ENCODE data around the gene TIPIN. TPM values are rescaled to one million over a fixed set of nuclear protein-coding genes. Genes with fewer than 3 reads are reported as not detected.
"Not testable (repeated sequence)": the region's sequence is repeated elsewhere in the genome, so short reads cannot be mapped to it uniquely, and the experiment has no call there.

Gene TIPIN
- total RNA-seq, 1 experiment from 2014 or later = 37.9 TPM

DNA sequence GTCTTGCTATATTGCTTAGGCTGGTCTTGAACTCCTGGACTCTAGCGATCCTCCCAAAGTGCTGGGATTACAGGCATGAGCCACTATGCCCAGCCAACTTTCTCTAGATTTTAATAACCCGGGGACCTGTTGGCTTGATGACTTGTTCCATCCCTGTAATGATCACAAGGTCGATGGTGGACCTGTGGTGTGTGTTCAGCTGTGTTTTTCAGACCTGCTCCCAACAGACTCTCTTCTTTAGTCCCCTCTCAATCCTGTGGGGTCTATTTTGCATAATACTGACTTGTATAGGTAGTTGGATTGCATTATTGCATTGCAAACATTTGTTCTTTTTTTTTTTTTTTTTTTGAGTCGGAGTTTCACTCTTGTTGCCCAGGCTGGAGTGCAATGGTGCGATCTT, 32.1 kb upstream of the TIPIN start:
- Histone ChIP-seq H3K27me3 (no peaks in the 10 kb centered on the region), H3K9me3 (no peaks in the 10 kb centered on the region), H3K4me3 (peak overlapping the region; percentile 67), H3K36me3 (peaks cover 33% of the 10 kb centered on the region)
- DNase-seq = no peak

GRCh38 chr15:66388043-66388363, 31.5 kb upstream of the TIPIN start:
- Histone ChIP-seq H3K4me3 (peak overlapping the region; percentile 67), H3K36me3 (peaks cover 33% of the 10 kb centered on the region), H3K27me3 (no peaks in the 10 kb centered on the region), H3K9me3 (no peaks in the 10 kb centered on the region)
- no peak for DNase-seq

DNA sequence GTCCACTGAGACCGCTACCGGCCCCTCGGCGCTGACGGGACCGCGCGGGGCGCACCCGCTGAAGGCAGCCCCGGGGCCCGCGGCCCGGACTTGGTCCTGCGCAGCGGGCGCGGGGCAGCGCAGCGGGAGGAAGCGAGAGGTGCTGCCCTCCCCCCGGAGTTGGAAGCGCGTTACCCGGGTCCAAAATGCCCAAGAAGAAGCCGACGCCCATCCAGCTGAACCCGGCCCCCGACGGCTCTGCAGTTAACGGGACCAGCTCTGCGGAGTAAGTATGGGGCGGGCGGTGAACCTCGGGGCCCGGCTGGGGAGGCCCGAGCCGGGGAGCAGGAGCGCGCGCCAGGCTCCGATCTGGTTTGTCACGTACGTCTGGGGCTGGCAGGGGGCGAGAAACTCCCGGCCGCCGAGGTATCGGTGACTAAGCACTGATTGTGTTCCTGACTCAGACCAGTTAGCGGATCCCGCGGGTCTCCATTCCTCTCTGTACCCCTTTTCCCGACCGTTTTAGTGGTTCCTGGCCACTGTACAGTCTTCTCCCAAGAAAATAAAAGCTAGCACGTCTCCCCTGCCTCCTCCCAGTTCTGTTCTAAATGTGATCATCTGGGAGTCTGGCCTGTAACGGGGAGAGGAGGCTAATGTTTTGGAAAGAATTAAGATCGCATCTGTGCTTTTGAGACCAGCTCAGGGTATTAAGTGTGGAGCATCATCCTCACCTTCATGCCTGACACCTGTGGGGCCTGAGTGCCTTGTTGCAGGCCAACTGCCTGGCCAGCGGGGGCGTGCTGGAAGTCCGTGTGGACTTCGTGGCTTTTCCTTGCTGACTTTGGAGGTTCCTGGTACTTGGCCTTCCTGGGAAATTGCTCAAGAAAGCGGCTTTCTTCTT, 30.9 kb upstream of the TIPIN start:
- Histone ChIP-seq H3K9me3 (no peaks in the 10 kb centered on the region), H3K4me3 (peak overlapping the region; percentile 67), H3K27me3 (no peaks in the 10 kb centered on the region), H3K36me3 (peaks cover 33% of the 10 kb centered on the region)
- DNase-seq = peak; percentile 85

DNA sequence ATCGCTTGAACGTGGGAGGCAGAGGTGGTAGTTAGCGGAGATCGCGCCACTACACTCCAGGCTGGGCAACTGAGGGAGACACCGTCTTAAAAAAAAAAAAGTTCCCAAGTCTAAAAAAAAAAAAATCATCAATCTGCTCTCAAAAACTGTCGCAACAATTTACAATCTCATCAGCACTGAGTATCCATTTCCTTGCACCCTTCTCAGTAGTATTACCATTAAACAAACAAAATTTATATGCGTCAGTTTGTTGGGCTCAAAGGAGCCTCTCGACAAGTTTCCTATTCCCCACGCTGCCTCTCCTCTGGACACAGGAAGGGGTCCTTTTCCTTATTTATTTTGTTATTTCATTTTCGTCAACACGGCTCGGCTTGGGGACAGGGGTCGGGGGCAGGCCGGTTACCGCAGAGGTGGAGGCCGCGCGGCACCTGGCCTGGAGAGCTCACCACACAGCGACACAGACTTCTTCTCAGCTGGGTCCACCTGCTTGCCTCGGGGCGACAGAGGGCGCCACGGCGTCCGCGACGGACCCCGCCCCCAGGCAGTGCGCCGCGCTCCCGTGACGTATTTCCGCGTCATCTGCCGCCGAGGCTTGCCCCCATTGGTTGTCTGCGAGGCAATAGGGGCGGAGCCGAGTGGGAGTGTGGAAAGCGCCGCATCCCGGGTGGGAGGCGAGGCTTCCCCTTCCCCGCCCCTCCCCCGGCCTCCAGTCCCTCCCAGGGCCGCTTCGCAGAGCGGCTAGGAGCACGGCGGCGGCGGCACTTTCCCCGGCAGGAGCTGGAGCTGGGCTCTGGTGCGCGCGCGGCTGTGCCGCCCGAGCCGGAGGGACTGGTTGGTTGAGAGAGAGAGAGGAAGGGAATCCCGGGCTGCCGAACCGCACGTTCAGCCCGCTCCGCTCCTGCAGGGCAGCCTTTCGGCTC, 30.0 kb upstream of the TIPIN start, which contains the start of gene MAP2K1:
Gene MAP2K1, plus strand, starts transcription at position 709 of the 920 bp plus-strand sequence. CDS start 436 bp downstream, outside the sequence.
- Histone ChIP-seq H3K27me3 (no peaks in the 10 kb centered on the region), H3K4me3 (peak within 1 kb of the TSS; percentile 67), H3K36me3 (peaks cover 28% of the 10 kb centered on the region), H3K9me3 (no peaks in the 10 kb centered on the region)
- peak; percentile 98 for DNase-seq

DNA sequence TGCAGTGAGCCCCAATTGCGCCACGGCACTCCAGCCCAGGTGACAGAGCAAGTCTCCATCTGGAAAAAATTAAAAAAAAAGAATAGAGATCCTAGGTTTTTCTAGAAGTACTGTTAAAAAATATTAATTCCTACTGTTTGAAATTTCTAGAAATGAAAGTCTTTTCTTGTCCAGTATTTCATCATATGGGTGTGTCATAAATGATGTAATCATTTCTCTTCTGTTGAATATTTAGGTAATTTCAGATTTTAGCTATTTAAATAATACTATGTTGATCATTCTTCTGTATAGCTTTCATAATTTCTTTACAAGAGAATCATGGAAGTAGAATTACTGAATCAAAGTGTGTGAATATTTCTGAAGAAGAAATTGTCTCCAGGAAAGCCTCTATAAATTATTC, 24.9 kb upstream of the TIPIN start:
- H3K9me3 ChIP-seq, H3K27me3 ChIP-seq, DNase-seq, H3K36me3 ChIP-seq, H3K4me3 ChIP-seq: not testable (repeated sequence)

GRCh38 chr15:66378814-66379430, 22.4 kb upstream of the TIPIN start:
- Histone ChIP-seq H3K9me3 (peaks cover 6% of the 10 kb centered on the region), H3K4me3 (no peak overlapping the region), H3K36me3 (peaks cover 3% of the 10 kb centered on the region; the same call in 1 of the 2 replicates), H3K27me3 (no peaks in the 10 kb centered on the region)
- no peak for DNase-seq

GRCh38 chr15:66374179-66374578, 17.7 kb upstream of the TIPIN start:
- no peaks in the 10 kb centered on the region for H3K36me3 ChIP-seq
- DNase-seq = no peak
- H3K4me3 ChIP-seq = no peak overlapping the region
- H3K27me3 ChIP-seq = no peaks in the 10 kb centered on the region
- peaks cover 8% of the 10 kb centered on the region for H3K9me3 ChIP-seq

DNA sequence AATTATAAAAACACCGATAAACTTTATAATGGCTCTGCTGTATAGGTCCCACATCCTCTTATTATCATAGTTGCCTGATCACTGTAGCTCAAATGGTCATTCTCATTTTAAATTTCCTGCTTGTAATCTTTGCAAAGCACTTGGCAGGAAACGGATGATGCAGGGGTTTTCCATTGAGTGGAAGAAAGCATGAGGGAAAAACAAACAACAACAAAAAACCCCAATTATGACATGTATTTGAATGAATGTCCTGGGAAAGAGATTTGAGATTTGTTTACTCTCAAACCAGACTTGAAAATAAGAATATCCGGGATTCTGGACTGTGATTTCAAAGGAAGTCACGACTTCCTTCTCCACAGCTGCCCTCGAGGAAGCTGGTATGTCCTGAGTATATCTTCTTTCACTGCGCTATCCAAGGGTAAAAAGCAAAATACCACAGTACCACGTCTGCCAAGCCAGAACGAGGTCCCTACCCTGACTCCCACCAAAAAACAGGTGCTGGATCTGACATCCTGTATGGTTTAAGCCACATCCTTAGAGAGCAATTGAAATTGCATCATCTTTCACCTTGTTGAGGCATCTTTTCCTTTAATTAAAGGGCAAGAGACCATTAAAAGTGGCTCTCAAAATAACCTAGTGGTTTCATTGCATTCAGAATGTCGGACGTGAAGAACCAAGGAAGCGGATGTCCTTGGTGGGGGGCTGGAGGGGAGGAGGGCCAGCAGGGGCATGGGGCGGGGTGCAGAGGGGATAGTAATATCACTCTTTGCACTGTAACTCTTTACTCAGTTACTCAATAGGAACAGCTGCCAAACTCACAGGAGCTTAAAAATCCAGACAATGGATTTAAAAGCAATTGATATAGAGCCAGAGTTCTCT, 13.5 kb upstream of the TIPIN start:
- no peak for DNase-seq
- H3K9me3 ChIP-seq = peaks cover 8% of the 10 kb centered on the region
- no peaks in the 10 kb centered on the region for H3K36me3 ChIP-seq
- no peaks in the 10 kb centered on the region for H3K27me3 ChIP-seq
- H3K4me3 ChIP-seq = peak overlapping the region; percentile 20

DNA sequence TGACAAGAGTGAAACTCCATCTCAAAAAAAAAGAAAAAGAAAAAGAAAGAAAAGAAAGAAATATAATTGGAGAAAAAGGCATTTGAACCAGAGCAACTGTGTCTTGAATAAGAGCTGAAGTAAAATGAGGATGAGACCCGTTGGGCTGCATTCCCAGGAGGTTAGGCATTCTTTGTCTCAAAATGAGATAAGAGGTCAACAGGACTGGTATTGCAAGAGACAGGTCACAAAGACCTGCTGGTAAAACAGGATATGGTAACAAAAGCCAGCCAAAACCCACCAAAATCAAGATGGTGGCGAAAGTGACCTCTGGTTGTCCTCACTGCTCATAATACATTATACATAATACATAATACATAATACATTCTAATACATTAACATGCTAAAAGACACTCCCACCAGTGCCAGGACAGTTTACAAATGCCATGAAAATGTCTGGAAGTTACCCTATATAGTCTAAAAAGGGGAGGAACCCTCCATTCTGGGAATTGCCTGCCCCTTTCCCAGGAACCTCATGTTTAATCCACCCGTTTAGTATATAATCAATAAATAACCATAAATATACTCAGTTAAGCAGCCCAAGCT, 8.6 kb upstream of the TIPIN start:
- no peaks in the 10 kb centered on the region for H3K27me3 ChIP-seq
- no peaks in the 10 kb centered on the region for H3K9me3 ChIP-seq
- H3K4me3 ChIP-seq = no peak overlapping the region
- no peak for DNase-seq
- no peaks in the 10 kb centered on the region for H3K36me3 ChIP-seq

DNA sequence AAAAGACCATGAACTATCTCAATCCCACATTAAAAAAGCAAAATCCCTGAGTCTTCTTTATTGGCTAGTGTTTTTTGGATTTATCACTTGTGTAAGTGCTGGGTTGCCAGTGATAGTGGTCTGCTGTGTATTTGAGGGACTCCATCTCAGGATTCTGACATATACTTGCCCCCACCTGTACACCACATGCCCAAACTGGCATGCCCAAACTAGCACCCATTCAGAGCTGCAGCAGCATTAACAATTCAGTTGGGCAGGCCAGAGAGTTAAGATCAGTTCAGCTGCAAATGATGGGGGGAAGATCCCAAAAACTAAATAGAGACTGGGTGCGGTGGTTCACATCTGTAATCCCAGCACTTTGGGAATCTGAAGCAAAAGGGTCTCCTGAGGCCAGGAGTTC, 6.3 kb upstream of the TIPIN start:
- Histone ChIP-seq H3K27me3 (no peaks in the 10 kb centered on the region), H3K4me3 (no peak overlapping the region), H3K9me3 (no peaks in the 10 kb centered on the region), H3K36me3 (no peaks in the 10 kb centered on the region)
- DNase-seq = no peak

- not testable (repeated sequence) for DNase-seq, H3K36me3 ChIP-seq, H3K27me3 ChIP-seq, H3K9me3 ChIP-seq, H3K4me3 ChIP-seq
Measured at GRCh38 chr15:66361745-66362460, 5.4 kb upstream of the TIPIN start.

GRCh38 chr15:66359740-66360139, 3.3 kb upstream of the TIPIN start:
- DNase-seq = no peak

DNA sequence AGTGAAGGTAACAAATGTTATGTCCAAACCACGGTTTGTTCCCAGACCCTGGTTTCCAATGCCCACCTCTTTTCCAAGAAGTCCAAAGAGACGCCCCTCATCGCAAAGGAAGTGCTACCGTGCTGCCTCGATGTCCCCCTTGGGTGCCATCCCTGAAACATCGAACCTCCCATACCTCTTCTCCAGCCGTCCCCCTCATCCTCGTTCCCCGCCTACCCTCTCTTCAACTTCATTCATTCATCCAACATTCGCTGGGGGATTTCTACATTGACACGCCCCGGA, 467 bp downstream of the TIPIN start:
- Histone ChIP-seq H3K4me3 (peak overlapping the region; percentile 98), H3K36me3 (peaks cover 11% of the 10 kb centered on the region), H3K27me3 (no peaks in the 10 kb centered on the region), H3K9me3 (no peaks in the 10 kb centered on the region)
- DNase-seq = no peak

More at GRCh38 chr15:66359740-66360139, 3.3 kb upstream of the TIPIN start:
- Histone ChIP-seq H3K36me3 (no peaks in the 10 kb centered on the region), H3K9me3 (no peaks in the 10 kb centered on the region), H3K4me3 (no peak overlapping the region), H3K27me3 (no peaks in the 10 kb centered on the region)

DNA sequence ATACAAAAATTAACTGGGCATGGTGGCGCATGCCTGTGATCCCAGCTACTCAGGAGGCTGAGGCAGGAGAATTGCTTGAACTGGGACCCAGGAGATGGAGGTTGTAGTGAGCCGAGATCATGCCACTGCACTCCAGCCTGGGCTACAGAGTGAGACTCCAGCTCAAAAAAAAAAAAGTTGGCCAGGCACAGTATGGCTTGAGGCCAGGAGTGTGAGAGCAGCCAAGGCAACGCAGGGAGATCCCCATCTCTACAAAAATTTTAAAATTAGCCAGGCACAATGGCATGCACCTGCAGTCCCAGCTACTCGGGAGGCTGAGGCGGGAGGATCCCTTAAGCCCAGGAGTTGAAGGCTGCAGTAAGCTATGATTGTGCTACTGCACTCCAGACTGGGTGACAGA, 8.0 kb downstream of the TIPIN start:
- not testable (repeated sequence) for H3K9me3 ChIP-seq, DNase-seq, H3K4me3 ChIP-seq, H3K27me3 ChIP-seq
- peaks cover 49% of the 10 kb centered on the region for H3K36me3 ChIP-seq

DNA sequence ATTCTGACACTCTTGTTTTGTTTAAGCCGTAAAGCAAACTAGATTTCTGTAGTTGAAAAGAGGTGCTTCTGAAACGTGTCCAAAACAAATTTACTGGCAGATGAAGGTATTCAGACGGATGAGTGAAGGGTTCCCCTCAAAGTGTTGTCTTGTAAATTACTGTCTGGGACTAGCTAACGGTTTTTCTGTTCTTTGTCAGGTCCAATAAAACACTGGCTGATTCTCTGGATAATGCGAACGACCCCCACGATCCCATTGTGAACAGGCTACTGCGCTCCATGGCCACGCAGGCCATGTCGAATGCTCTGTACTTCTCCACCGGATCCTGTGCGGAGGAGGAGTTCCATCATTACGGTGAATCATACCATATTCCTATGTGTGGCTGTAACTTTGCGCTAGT, 27.7 kb downstream of the TIPIN start:
- no peaks in the 10 kb centered on the region for H3K9me3 ChIP-seq
- H3K4me3 ChIP-seq = no peak overlapping the region
- no peaks in the 10 kb centered on the region for H3K27me3 ChIP-seq
- peaks cover 72% of the 10 kb centered on the region for H3K36me3 ChIP-seq
- DNase-seq = no peak

Measured in MG63 (cell line).